ENCODE data around the gene CUL7.
"Not testable (repeated sequence)": the region's sequence is repeated elsewhere in the genome, so short reads cannot be mapped to it uniquely, and the experiment has no call there.

CUL7 gene

DNA sequence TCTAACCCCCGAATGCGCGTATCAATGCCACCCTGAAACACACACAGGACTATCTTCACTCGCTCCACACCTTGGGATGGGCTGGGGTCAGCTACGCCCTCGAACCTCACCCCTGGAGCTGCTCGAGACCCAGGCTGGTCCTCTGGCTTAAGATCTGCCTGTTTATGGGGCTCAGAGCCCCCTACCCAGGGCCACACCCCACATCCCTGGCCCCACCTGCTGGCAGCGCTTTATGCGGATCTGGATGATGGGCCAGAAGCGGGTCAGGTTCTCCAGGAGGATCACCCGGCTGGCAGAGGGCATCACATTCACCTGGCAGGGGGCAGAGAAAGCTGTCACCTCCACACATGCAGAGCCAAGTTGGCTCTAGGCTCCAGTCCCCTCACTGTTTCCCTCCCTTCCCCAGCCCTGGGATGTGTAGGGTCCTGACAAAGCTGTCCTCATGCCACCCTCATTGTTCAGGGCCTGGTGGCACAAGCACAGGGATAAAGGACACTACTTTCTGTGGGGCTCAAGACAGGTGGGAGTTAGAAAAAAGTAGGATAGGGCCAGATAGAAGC lies 8.2 kb downstream of the CUL7 start:
- DNase-seq (ENCODE audit: low read depth) = no peak

- DNase-seq (ENCODE audit: low read depth) = no peak
Measured at GRCh38 chr6:43043310-43043709, 10.3 kb downstream of the CUL7 start.

GRCh38 chr6:43041475-43041874 lies 12.2 kb downstream of the CUL7 start:
- not testable (repeated sequence) for DNase-seq (ENCODE audit: low read depth)

DNA sequence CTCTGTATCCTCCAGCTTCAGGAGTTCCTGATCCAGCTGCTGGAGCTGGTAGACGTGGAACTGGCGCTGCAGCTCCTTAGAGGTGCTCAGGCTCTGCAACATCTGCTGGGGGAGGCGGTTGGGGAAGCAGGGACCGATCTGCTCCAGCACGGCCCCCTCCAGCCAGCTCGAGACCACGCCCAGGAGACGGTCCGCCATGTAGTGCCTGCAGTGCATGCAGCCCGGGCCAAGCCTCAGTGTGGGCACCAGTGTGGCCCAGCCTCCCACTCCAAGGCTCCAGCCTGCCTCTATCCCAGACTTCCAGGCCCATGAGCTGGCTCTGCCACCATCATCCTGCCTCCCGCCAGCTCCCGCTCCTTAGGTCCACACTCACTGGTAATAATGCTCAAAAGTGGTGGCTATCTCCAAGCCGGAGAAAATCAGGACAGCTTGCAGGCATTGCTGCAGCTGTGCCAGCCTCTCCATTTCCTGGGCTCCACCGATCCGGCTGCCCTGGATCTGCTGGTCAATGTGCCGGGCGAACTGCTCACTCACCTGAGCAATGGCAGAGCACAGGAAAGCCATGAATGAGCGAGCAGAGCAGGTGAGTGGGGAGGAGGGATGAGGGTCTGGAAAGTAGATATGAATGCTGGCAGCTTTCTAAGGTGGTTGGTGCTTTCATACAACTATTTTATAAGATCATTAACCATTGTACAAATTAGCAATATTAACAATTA lies 13.0 kb downstream of the CUL7 start:
- no peak for DNase-seq (ENCODE audit: low read depth)

DNA sequence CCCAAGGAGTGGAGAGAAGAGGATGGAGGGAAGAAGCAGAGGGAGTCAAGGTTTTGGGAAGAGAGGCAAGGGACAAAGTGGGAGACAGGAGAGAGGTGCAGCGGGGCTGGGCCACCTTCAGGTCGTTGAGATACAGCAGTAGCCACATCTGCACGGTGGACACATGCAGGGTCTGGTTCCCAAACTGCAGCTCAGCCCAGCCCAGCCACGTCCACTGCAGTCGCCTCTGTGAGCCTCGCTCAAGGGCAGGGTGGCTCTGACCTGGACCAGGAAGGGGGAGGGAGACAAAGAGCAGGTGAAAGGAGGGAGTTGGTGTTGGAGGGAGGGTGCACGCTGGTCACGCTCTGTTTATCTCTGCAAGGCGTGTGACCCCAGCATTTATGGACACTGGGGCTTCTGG lies 14.9 kb downstream of the CUL7 start:
- no peak for DNase-seq (ENCODE audit: low read depth)

DNA sequence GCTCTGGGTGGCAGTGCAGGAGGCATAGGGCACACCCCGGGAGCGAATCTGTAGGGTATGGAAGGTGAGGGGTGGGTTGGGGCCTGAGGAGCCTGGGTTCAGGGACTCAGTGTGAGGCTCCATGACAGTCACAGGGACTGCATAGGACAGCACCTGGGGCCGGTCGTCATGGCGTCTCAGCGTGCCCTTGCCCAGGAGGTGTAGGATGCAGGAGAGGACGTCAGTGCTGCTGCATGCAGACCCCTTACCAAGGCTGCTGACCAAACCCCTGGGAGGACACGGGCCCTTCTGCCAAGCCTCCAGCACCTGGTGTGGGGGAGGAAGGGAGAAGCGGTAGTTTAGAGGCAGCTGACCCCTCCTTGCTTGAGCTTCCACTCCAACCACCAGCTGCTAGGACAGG lies 15.9 kb downstream of the CUL7 start:
- no peak for DNase-seq (ENCODE audit: low read depth)

DNA sequence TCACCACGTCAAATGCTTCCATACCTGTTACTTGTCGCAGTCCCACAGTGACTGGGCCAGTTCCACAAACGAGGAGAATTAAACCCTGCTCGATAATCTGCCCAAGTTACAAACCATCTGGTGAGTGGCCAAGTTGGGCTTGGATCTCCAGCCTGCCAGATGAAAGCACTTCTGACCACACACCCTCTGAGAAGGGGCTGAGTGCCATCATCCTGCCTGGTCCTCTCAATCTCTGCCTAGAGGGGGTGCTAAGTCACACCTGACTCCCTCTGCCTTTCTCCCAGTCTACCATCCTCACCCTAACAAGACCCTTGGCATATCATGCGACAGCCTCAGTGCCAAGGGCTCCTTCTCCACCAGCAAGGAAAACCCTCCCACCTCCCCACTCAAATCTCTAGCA lies 16.5 kb downstream of the CUL7 start:
- DNase-seq (ENCODE audit: low read depth) = no peak

DNA sequence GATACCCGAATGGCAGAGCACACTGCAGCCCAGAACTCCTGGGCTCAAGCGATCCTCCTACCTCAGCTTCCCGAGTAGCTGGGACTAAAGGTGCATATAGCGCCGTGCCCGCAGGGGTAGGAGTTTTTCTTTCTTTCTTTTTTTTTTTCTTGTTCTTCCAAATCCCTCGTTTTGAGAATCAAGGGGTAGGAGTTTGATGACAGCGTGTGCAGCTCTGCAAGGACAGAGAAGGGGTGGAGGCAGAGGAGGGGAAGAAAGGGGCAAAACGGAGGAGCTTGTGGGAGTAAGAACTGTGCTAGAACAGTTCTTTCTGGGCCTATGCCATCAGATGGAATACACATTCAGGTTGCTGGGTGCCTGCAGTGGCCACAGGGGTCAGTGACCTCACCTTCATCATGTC lies 16.9 kb downstream of the CUL7 start:
- DNase-seq (ENCODE audit: low read depth) = no peak

GRCh38 chr6:43035495-43036194 lies 18.0 kb downstream of the CUL7 start:
- no peak for DNase-seq (ENCODE audit: low read depth)

DNA sequence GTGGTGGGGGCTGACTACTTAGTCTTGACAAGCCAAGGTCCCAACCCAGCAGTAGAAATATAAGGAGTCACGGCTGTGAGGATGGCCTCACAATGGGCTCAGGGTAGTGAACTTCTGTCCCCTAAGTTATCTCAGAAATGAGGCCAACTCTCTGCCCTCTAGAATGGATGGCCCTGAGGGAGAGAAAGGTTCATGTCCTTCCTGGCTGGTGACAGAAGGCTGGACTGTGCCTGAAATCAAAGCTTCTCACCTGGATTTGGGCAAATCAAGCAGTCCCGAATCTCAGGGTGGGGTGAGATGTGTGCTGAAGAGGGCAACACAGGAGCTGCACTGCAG lies 19.5 kb downstream of the CUL7 start:
- DNase-seq (ENCODE audit: low read depth) = no peak

GRCh38 chr6:43033496-43034189 lies 20.0 kb downstream of the CUL7 start:
- DNase-seq (ENCODE audit: low read depth) = no peak

DNA sequence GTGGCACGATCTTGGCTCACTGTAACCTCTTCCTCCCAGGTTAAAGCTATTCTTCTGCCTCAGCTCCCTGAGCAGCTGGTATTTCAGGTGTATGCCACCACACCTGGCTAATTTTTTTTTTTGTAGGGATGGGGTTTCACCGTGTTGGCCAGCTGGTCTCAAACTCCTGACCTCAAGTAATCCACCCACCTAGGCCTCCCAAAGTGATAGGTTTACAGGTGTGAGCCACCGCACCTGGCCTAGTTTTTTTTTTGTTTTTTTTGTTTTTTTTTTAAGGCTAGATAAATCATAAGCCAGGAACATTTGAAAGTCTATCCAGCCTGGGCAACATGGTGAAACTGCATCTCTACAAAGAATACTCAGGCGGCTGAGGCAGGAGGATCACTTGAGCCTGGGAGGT lies 21.3 kb downstream of the CUL7 start:
- no peak for DNase-seq (ENCODE audit: low read depth)

GRCh38 chr6:43029120-43029519 lies 24.5 kb downstream of the CUL7 start:
- DNase-seq (ENCODE audit: low read depth) = no peak

- DNase-seq (ENCODE audit: low read depth) = no peak
Measured at GRCh38 chr6:43026365-43026764, 27.3 kb downstream of the CUL7 start.

DNA sequence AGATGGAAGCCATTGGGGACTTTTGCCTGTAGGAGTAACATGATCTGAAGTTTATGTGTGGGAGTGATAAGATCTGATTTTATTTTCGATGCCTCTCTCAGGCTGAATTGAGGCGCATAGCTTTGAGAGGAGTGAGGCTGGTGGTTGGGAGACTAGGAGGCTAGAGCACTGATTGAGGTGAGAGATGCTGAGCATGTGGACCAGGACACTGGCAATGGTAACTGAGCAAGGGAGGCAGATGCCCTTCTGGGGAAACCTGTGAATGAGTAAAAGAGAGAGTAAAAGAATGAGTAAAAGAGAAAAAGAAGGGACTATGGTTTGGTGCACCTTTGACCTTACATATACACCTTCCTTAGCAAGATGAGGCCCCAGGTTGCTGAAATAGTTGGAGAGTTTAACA lies 29.2 kb downstream of the CUL7 start:
- no peak for DNase-seq (ENCODE audit: low read depth)

- DNase-seq (ENCODE audit: low read depth) = peak; percentile 66
Measured at GRCh38 chr6:43021270-43022047, 32.2 kb downstream of the CUL7 start, which contains the start of gene RRP36. RRP36 (plus strand) TSS chr6:43021623; CDS start chr6:43021655, 32 bp downstream.

DNA sequence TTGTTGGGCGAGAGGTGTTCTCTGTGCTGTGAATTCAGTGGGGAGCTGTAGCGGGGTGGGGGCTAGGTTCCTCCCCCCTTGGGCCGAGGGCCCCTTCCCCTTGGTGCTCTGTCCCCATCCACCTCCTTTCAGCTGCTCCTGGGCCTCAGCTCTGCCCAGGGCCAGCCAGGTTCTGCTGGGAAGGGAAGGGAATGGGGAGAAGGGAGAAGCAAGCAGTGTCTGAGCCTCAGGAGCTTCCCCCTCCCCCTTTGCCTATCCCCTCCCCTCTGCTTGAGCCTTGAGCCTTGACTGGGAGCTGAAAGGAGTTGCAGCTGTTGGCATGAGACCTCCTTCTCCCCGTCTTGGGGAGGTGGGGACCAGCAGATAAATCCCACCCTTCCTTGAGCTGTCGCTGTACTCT lies 32.8 kb downstream of the CUL7 start:
- DNase-seq (ENCODE audit: low read depth) = no peak

GRCh38 chr6:43020052-43020705 lies 33.5 kb downstream of the CUL7 start:
- no peak for DNase-seq (ENCODE audit: low read depth)

DNA sequence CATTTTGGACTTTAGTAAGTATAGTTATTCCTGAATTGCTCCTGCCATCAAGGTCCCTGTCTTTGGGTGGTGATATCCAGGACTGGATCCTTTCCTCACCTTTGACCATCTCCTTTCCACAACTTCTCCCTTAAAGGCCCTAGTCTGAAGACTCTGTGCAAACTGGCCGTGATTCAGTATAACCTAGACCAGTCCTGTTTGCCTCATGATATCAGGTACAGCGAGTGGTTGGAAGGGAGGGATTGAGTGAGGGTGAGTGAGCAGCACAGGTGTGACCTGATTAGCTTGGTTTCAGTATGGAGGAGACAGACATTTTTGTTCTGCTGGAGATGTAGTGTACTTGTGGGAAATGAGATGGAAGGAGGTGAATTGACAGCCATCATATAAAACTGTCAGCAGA lies 34.5 kb downstream of the CUL7 start:
- no peak for DNase-seq (ENCODE audit: low read depth)

DNA sequence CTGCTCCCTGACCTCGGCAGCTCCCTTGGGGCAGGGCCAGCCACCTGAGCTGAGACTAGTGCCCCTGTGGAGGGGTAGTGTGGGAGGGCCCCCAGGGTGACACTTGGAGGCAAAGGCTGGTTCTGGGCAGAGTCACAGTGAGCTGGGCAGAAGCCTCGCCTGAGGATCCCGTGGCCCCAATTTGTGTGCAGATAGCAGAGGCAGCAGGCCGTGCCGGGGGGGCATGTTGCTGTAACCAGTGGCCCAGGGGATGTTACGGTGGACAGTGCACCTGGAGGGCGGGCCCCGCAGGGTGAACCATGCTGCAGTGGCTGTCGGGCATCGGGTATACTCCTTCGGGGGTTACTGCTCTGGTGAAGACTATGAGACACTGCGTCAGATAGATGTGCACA lies 36.7 kb downstream of the CUL7 start:
- DNase-seq (ENCODE audit: low read depth) = no peak

- no peak for DNase-seq (ENCODE audit: low read depth)
Measured at GRCh38 chr6:43016176-43016942, 37.3 kb downstream of the CUL7 start.
